ENCODE results near the gene ABI1. TPM values are rescaled to one million over a fixed set of nuclear protein-coding genes. Genes with fewer than 3 reads are reported as not detected.

Gene ABI1
- total and polyA plus RNA-seq, 2 of the 13 experiments (the other 11 are each of a cell fraction or from before 2014, with no cell fraction given), result 20.9 to 22.9 TPM

GRCh38 chr10:26733750-26734568 is 126.8 kb downstream of the ABI1 start:
- no peaks in the 10 kb centered on the region for H3K27me3 ChIP-seq (ENCODE audit: control insufficient read depth in 1 of 2, insufficient read depth in 2 of 2, low read length in 2 of 2)
- peaks cover 52% of the 10 kb centered on the region for H3K4me1 ChIP-seq (ENCODE audit: insufficient read depth, low read length)
- ATAC-seq (peak; percentile 98), DNase-seq (ENCODE audit: low spot score) (peak; percentile 97), FAIRE-seq (peak; percentile 99)
- peak overlapping the region in 2 of 3 experiments; percentile 27 to 43; a peak in 2 of 6 replicates for H3K4me3 ChIP-seq (replicated peaks in 1 of 3; ENCODE audit: insufficient read depth in 1 of 3, low read depth in 2 of 3, low read length in 3 of 3)
- H4K20me1 ChIP-seq (ENCODE audit: insufficient read depth, low read length), result no peaks in the 10 kb centered on the region
- no peak overlapping the region for H2AFZ ChIP-seq (ENCODE audit: low read length)
- H3K9ac ChIP-seq (ENCODE audit: insufficient read depth, low read depth, low read length), result peak overlapping the region; percentile 75
- H3K36me3 ChIP-seq (replicated peaks in 1 of 2; ENCODE audit: control insufficient read depth in 1 of 2, insufficient read depth in 2 of 2, low read length in 2 of 2), result peaks cover 7 to 26% of the 10 kb centered on the region in 2 experiments; a peak in 3 of 5 replicates
- no peaks in the 10 kb centered on the region for H3K79me2 ChIP-seq (ENCODE audit: insufficient read depth, low read length)
- in situ Hi-C loops (cut with HindIII; ENCODE audit: extremely low pct_ligation_motif_present, low pct_unique_long_range_greater_than_20kb) (no loop called here), intact Hi-C loops (cut with micrococcal nuclease; ENCODE audit: unreplicated experiment) (loop anchor here (2.0 kb wide), 1 partner anchor 127 kb away; the partner anchor contains the start of gene ABI1)
- no TSS peak for BruUV-seq (replicated peaks)
- ChIA-PET CTCF (ENCODE audit: low intra/inter-chr PET ratio, low total read pairs) (no interaction called here), POLR2A (interaction anchor here (1.0 to 1.7 kb wide), 2 partner anchors 8 to 127 kb away, joined by 4 to 5 read pairs; no protein-coding TSS in a partner anchor)
- peak overlapping the region; percentile 75 for H3K4me2 ChIP-seq (ENCODE audit: low read depth, low read length)
- 45% methylated on average over 8 of the region's 14 CpGs for WGBS (ENCODE audit: low lambda C conversion rate)
- H3K9me3 ChIP-seq (ENCODE audit: low read length), result no peaks in the 10 kb centered on the region
- peak overlapping the region; percentile 93 for H3K27ac ChIP-seq (ENCODE audit: extremely low read length, insufficient read depth, low read length)
- TF ChIP-seq SOX13 (IDR thresholded peaks at IDR 0.05) (peak; percentile 71; the same call in 1 of the 2 replicates), SOX13 (CRISPR knock-in tag; conservative IDR thresholded peaks at IDR 0.05 in 1 of 2, IDR thresholded peaks at IDR 0.05 in 1 of 2) (peak in 1 of 2 experiments; percentile 89; a peak in 2 of 4 replicates), EP300 (IDR thresholded peaks at IDR 0.05; ENCODE audit: low read depth in 2 of 2, low read length in 2 of 2) (peak; percentile 58 to 77; a peak in 3 of 4 replicates), EP300 (CRISPR knock-in tag; IDR thresholded peaks at IDR 0.05; ENCODE audit: borderline replicate concordance) (peak; percentile 44; the same call in 1 of the 2 replicates), PRPF4 (IDR thresholded peaks at IDR 0.05; ENCODE audit: low read depth, low read length, poor library complexity, severe bottlenecking) (no peak), NR2F6 (IDR thresholded peaks at IDR 0.05) (peak; percentile 75), NR2F6 (CRISPR knock-in tag; IDR thresholded peaks at IDR 0.05) (peak; percentile 83), ZNF615 (CRISPR knock-in tag; IDR thresholded peaks at IDR 0.05; ENCODE audit: borderline replicate concordance) (no peak), ZNF512 (CRISPR knock-in tag; IDR thresholded peaks at IDR 0.05) (no peak), ZSCAN12 (CRISPR knock-in tag; IDR thresholded peaks at IDR 0.05) (no peak), ZNF569 (CRISPR knock-in tag; IDR thresholded peaks at IDR 0.05; ENCODE audit: borderline replicate concordance) (no peak), HNF4G (IDR thresholded peaks at IDR 0.05; ENCODE audit: borderline replicate concordance, low read depth, low read length) (peak; percentile 97), HNF4G (CRISPR knock-in tag; IDR thresholded peaks at IDR 0.05; ENCODE audit: borderline replicate concordance, low read depth) (peak; percentile 99), NONO (IDR thresholded peaks at IDR 0.05) (no peak), NONO (CRISPR knock-in tag; conservative IDR thresholded peaks at IDR 0.05) (peak; percentile 69; the same call in 1 of the 2 replicates), ZHX2 (IDR thresholded peaks at IDR 0.05; ENCODE audit: low read depth) (peak; percentile 51; the same call in 1 of the 2 replicates), ZHX2 (CRISPR knock-in tag; IDR thresholded peaks at IDR 0.05; ENCODE audit: borderline replicate concordance) (no peak)
